Measurements from ENCODE around the gene EXOC3L2. TPM values are rescaled to one million over a fixed set of nuclear protein-coding genes. Genes with fewer than 3 reads are reported as not detected.
A peak's percentile ranks its signal among the peaks of the same experiment; 100 is the strongest.
"Not testable (repeated sequence)": the region's sequence is repeated elsewhere in the genome, so short reads cannot be mapped to it uniquely, and the experiment has no call there.

EXOC3L2 gene
- total and polyA plus RNA-seq, 5 donors from 2014 or later = not detected

DNA sequence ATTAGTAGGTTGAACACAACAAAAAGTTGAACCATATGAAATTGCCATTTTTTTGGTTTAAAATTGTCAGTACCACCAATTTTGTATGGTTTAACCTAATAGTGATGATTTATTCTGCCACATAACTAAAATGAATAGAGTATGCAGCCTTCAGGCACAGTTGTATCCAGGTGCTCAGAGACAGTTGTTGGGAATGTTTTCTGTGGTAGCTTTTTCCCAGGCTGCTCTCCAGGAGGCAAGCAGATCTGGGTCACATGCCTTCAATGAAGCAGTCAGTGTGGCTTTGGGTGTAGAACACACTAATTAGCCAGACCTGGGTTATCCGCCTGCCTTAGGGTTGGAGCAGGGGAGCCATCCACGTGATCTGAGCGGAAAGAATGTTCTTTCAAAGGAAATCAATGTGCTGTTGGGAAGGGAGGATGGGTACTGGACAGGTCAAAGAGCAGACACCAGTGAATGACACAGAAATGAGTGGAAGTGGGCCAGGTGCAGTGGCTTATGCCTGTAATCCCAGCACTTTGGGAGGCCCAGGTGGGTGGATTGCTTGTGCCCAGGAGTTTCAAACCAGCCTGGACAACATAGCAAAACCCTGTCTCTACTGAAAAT is 34.5 kb upstream of the EXOC3L2 start:
- H3K27ac ChIP-seq (ENCODE audit: insufficient read depth, low read length, poor library complexity, severe bottlenecking) = no peak overlapping the region
- DNase-seq = no peak
- H3K4me3 Mint-ChIP-seq = no peak overlapping the region
- no peaks in the 10 kb centered on the region for H3K27me3 Mint-ChIP-seq
- peaks cover 24% of the 10 kb centered on the region for H3K36me3 ChIP-seq (ENCODE audit: control insufficient read depth, insufficient read depth, low read length)
- peaks cover 33% of the 10 kb centered on the region for H3K36me3 Mint-ChIP-seq
- H3K27me3 ChIP-seq (ENCODE audit: control insufficient read depth, insufficient read depth, low read length) = no peaks in the 10 kb centered on the region
- no peaks in the 10 kb centered on the region for H3K4me1 Mint-ChIP-seq
- H3K4me3 ChIP-seq (ENCODE audit: low read depth, low read length) = no peak overlapping the region
- no peaks in the 10 kb centered on the region for H3K9me3 ChIP-seq (ENCODE audit: control insufficient read depth in 2 of 2, low read length in 2 of 2)
- no peak overlapping the region for H3K27ac Mint-ChIP-seq
- no peak for ATAC-seq (ENCODE audit: low read depth in 2 of 2)
- H3K4me1 ChIP-seq (ENCODE audit: control insufficient read depth, insufficient read depth, low read length, poor library complexity, severe bottlenecking) = no peaks in the 10 kb centered on the region
- no peaks in the 10 kb centered on the region for H3K9me3 Mint-ChIP-seq

DNA sequence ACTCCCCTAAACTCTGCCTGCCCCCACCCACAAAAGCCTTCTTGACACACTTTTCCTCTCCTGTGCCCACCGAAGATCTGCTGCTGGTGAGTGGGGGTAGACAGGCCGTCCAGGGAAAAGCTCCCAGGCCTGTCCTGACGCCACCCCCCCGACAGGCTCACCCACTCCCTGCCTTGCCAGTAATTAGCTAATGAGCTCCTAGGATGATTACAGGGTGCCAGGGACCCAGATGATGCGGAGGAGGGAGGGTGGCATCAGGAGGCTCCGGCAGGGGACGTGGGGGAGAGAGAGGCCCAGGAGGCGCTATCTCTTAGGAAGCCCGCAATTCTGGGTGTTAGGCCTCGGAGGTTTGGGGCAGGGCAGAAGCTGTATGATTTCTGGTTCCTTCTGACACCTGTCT is 32.9 kb upstream of the EXOC3L2 start:
- H3K36me3 Mint-ChIP-seq = peaks cover 35% of the 10 kb centered on the region
- Histone ChIP-seq H3K4me1 (ENCODE audit: control insufficient read depth, insufficient read depth, low read length, poor library complexity, severe bottlenecking) (no peaks in the 10 kb centered on the region), H3K36me3 (ENCODE audit: control insufficient read depth, insufficient read depth, low read length) (peaks cover 27% of the 10 kb centered on the region), H3K27me3 (ENCODE audit: control insufficient read depth, insufficient read depth, low read length) (no peaks in the 10 kb centered on the region), H3K4me3 (ENCODE audit: low read depth, low read length) (no peak overlapping the region), H3K9me3 (ENCODE audit: control insufficient read depth in 2 of 2, low read length in 2 of 2) (no peaks in the 10 kb centered on the region), H3K27ac (ENCODE audit: insufficient read depth, low read length, poor library complexity, severe bottlenecking) (no peak overlapping the region)
- ATAC-seq (ENCODE audit: low read depth in 2 of 2) = no peak
- no peaks in the 10 kb centered on the region for H3K4me1 Mint-ChIP-seq
- H3K27ac Mint-ChIP-seq = no peak overlapping the region
- no peaks in the 10 kb centered on the region for H3K27me3 Mint-ChIP-seq
- no peak for DNase-seq
- H3K9me3 Mint-ChIP-seq = no peaks in the 10 kb centered on the region
- no peak overlapping the region for H3K4me3 Mint-ChIP-seq

DNA sequence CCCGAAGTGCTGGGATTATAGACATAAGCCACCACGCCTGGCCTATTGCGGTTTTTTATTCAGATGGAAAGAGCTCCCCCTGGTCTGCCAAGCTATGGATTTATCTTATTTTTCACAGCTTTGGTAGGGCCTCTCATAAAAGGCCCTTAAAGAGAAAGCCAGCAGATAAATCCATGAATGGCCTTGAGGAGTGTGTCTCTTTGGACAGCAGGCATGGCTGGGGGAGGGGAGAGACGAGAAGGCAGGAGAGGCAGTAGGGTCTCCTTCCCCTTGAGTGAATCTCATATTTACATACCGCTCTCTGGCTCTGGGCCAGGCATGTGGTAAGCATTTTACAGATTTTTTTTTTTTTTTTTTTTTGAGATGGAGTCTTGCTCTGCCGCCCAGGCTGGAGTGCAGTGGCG is 31.1 kb upstream of the EXOC3L2 start:
- Mint-ChIP-seq H3K27me3 (no peaks in the 10 kb centered on the region), H3K27ac (no peak overlapping the region), H3K9me3 (no peaks in the 10 kb centered on the region), H3K4me1 (no peaks in the 10 kb centered on the region), H3K4me3 (no peak overlapping the region), H3K36me3 (peaks cover 36% of the 10 kb centered on the region)
- Histone ChIP-seq H3K36me3 (ENCODE audit: control insufficient read depth, insufficient read depth, low read length) (peaks cover 36% of the 10 kb centered on the region), H3K4me1 (ENCODE audit: control insufficient read depth, insufficient read depth, low read length, poor library complexity, severe bottlenecking) (no peaks in the 10 kb centered on the region), H3K9me3 (ENCODE audit: control insufficient read depth in 2 of 2, low read length in 2 of 2) (no peaks in the 10 kb centered on the region), H3K4me3 (ENCODE audit: low read depth, low read length) (no peak overlapping the region), H3K27ac (ENCODE audit: insufficient read depth, low read length, poor library complexity, severe bottlenecking) (no peak overlapping the region), H3K27me3 (ENCODE audit: control insufficient read depth, insufficient read depth, low read length) (no peaks in the 10 kb centered on the region)
- ATAC-seq (ENCODE audit: low read depth in 2 of 2) = no peak
- no peak for DNase-seq

DNA sequence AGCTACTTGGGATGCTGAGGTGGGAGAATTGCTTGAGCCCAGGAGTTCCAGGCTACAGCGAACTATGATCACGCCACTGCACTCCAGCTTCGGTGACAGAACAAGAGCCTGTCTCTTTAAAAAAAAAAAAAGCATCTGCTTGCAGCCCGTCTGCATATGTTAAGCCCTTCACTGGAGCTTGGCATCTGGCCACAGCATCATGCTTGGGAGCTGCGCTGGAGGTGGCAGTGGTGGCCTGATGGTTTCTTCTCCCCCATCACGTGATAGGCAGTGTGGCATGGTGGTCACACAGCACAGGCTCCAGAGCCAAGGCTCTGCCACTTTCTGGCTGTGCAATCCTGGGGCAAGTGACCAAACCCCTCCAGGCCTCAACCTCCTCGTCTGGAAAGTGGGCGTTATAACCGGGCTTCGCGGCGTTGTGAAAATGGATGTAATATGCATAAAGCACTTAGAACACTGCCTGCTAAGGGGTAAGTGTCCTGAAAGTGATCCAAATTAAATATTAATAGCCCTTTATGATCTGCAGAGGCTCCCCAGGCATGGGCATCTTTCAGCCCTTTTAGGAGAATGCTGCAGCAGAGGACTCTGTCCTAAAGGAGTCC is 30.3 kb upstream of the EXOC3L2 start:
- Mint-ChIP-seq H3K36me3 (peaks cover 40% of the 10 kb centered on the region), H3K4me3 (no peak overlapping the region), H3K4me1 (no peaks in the 10 kb centered on the region), H3K9me3 (no peaks in the 10 kb centered on the region), H3K27me3 (no peaks in the 10 kb centered on the region), H3K27ac (no peak overlapping the region)
- H3K9me3 ChIP-seq (ENCODE audit: control insufficient read depth in 2 of 2, low read length in 2 of 2) = no peaks in the 10 kb centered on the region
- peaks cover 38% of the 10 kb centered on the region for H3K36me3 ChIP-seq (ENCODE audit: control insufficient read depth, insufficient read depth, low read length)
- no peak for DNase-seq
- no peak for ATAC-seq (ENCODE audit: low read depth in 2 of 2)
- H3K27me3 ChIP-seq (ENCODE audit: control insufficient read depth, insufficient read depth, low read length) = no peaks in the 10 kb centered on the region
- no peak overlapping the region for H3K27ac ChIP-seq (ENCODE audit: insufficient read depth, low read length, poor library complexity, severe bottlenecking)
- H3K4me1 ChIP-seq (ENCODE audit: control insufficient read depth, insufficient read depth, low read length, poor library complexity, severe bottlenecking) = no peaks in the 10 kb centered on the region
- H3K4me3 ChIP-seq (ENCODE audit: low read depth, low read length) = no peak overlapping the region

DNA sequence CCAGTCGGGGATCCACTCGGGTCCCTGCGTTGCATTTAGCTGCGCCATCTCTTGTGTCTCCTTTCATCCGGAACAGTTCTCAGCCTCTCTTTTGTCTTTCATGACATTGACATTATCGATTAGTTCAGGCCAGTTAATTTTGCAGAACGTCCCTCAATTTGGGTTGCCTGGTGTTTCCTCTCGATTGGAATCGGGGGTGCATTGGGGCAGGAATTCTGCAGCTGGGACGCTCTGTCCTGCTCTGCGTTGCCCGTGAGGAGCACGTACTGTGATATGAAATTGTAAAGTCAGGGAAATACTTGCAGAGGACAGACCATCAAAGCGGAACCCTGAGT is 28.3 kb upstream of the EXOC3L2 start:
- ATAC-seq (ENCODE audit: low read depth in 2 of 2) (no peak), DNase-seq (no peak)
- Mint-ChIP-seq H3K4me1 (no peaks in the 10 kb centered on the region), H3K27me3 (no peaks in the 10 kb centered on the region), H3K4me3 (no peak overlapping the region), H3K36me3 (peaks cover 35% of the 10 kb centered on the region), H3K9me3 (no peaks in the 10 kb centered on the region), H3K27ac (no peak overlapping the region)
- Histone ChIP-seq H3K27me3 (ENCODE audit: control insufficient read depth, insufficient read depth, low read length) (no peaks in the 10 kb centered on the region), H3K4me1 (ENCODE audit: control insufficient read depth, insufficient read depth, low read length, poor library complexity, severe bottlenecking) (no peaks in the 10 kb centered on the region), H3K4me3 (ENCODE audit: low read depth, low read length) (no peak overlapping the region), H3K27ac (ENCODE audit: insufficient read depth, low read length, poor library complexity, severe bottlenecking) (no peak overlapping the region), H3K9me3 (ENCODE audit: control insufficient read depth in 2 of 2, low read length in 2 of 2) (no peaks in the 10 kb centered on the region), H3K36me3 (ENCODE audit: control insufficient read depth, insufficient read depth, low read length) (peaks cover 25% of the 10 kb centered on the region)

DNA sequence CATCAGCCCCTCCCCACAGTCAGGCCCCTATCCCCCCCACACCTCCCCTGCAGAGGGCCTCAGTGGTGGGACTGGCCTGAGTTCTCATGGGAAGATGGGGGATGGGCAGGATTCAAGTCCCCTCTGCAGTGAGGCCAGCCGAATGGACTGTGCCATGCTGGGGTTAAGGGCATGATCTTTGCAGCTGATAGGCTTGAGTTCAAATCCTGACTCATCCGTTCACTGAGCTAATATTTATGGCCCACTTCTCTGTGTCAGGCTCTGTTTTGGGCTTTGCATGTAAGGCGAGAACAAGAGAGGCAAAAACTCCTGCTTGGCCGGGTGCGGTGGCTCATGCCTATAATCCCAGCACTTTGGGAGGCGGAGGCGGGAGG is 26.5 kb upstream of the EXOC3L2 start:
- Mint-ChIP-seq H3K36me3 (peaks cover 26% of the 10 kb centered on the region), H3K27ac (no peak overlapping the region), H3K4me1 (no peaks in the 10 kb centered on the region), H3K27me3 (no peaks in the 10 kb centered on the region), H3K4me3 (no peak overlapping the region), H3K9me3 (no peaks in the 10 kb centered on the region)
- Histone ChIP-seq H3K4me3 (ENCODE audit: low read depth, low read length) (no peak overlapping the region), H3K27me3 (ENCODE audit: control insufficient read depth, insufficient read depth, low read length) (no peaks in the 10 kb centered on the region), H3K4me1 (ENCODE audit: control insufficient read depth, insufficient read depth, low read length, poor library complexity, severe bottlenecking) (no peaks in the 10 kb centered on the region), H3K36me3 (ENCODE audit: control insufficient read depth, insufficient read depth, low read length) (peaks cover 28% of the 10 kb centered on the region), H3K9me3 (ENCODE audit: control insufficient read depth in 2 of 2, low read length in 2 of 2) (no peaks in the 10 kb centered on the region), H3K27ac (ENCODE audit: insufficient read depth, low read length, poor library complexity, severe bottlenecking) (no peak overlapping the region)
- ATAC-seq (ENCODE audit: low read depth in 2 of 2) = no peak
- DNase-seq = no peak

DNA sequence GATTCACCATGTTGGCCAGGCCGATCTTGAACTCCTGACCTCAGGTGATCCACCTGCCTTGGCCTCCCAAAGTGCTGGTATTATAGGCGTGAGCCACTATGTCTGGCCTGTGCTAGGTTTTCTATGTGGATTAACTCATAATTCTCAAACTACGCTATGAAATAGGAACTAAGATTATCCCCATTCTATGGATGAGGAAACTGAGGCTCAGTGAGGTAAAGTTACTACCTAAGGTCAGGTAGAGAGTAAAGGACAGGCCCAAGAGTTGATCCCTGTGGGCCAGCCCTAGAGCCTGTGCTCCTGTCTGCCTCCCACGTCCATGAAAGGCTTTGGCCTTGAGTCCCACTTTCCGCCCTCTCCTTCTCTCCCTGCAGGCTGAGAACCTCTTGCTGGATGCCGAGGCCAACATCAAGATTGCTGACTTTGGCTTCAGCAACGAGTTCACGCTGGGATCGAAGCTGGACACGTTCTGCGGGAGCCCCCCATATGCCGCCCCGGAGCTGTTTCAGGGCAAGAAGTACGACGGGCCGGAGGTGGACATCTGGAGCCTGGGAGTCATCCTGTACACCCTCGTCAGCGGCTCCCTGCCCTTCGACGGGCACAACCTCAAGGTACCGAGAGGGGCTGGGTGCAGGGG is 26.0 kb upstream of the EXOC3L2 start:
- Histone ChIP-seq H3K36me3 (ENCODE audit: control insufficient read depth, insufficient read depth, low read length) (peaks cover 28% of the 10 kb centered on the region), H3K9me3 (ENCODE audit: control insufficient read depth in 2 of 2, low read length in 2 of 2) (no peaks in the 10 kb centered on the region), H3K27me3 (ENCODE audit: control insufficient read depth, insufficient read depth, low read length) (no peaks in the 10 kb centered on the region), H3K4me3 (ENCODE audit: low read depth, low read length) (no peak overlapping the region), H3K4me1 (ENCODE audit: control insufficient read depth, insufficient read depth, low read length, poor library complexity, severe bottlenecking) (no peaks in the 10 kb centered on the region), H3K27ac (ENCODE audit: insufficient read depth, low read length, poor library complexity, severe bottlenecking) (no peak overlapping the region)
- no peaks in the 10 kb centered on the region for H3K4me1 Mint-ChIP-seq
- peaks cover 25% of the 10 kb centered on the region for H3K36me3 Mint-ChIP-seq
- H3K27ac Mint-ChIP-seq = peak overlapping the region in 1 of 3 donors; percentile 79
- H3K9me3 Mint-ChIP-seq = no peaks in the 10 kb centered on the region
- no peak overlapping the region for H3K4me3 Mint-ChIP-seq
- DNase-seq (no peak), ATAC-seq (ENCODE audit: low read depth in 2 of 2) (no peak)
- H3K27me3 Mint-ChIP-seq = no peaks in the 10 kb centered on the region

DNA sequence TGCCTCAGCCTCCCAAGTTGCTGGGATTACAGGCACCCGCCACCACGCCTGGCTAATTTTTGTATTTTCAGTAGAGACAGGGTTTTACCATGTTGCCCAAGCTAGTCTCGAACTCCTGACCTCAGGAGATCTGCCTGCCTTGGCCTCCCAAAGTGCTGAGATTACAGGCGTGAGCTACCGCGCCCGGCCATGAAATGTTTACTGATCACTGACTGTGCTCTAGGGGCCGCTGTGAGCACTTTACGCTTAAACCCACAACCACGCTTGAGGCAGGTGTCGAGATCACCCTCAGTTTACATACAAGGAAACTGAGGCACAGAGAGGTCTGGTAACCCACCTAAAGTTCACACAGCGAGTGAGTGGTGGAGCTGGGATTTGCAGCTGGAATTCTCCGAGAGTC is 24.7 kb upstream of the EXOC3L2 start:
- H3K9me3 Mint-ChIP-seq; ATAC-seq (ENCODE audit: low read depth in 2 of 2); H3K4me3 ChIP-seq (ENCODE audit: low read depth, low read length); H3K4me3 Mint-ChIP-seq; H3K4me1 ChIP-seq (ENCODE audit: control insufficient read depth, insufficient read depth, low read length, poor library complexity, severe bottlenecking); H3K9me3 ChIP-seq (ENCODE audit: control insufficient read depth in 2 of 2, low read length in 2 of 2); H3K27me3 ChIP-seq (ENCODE audit: control insufficient read depth, insufficient read depth, low read length); H3K27ac ChIP-seq (ENCODE audit: insufficient read depth, low read length, poor library complexity, severe bottlenecking); DNase-seq; H3K27ac Mint-ChIP-seq; H3K27me3 Mint-ChIP-seq; H3K4me1 Mint-ChIP-seq: not testable (repeated sequence)
- H3K36me3 Mint-ChIP-seq = peaks cover 22% of the 10 kb centered on the region
- peaks cover 25% of the 10 kb centered on the region for H3K36me3 ChIP-seq (ENCODE audit: control insufficient read depth, insufficient read depth, low read length)

All from CD4-positive, CD25-positive, alpha-beta regulatory T cell (primary cell).